GM18867 (cell line): ENCODE measurements around the gene NCAM2.
"Not testable (repeated sequence)": the region's sequence is repeated elsewhere in the genome, so short reads cannot be mapped to it uniquely, and the experiment has no call there.

ENCODE experiments used
- ATAC-seq: cut with Tn5 transposase; IDR thresholded peaks from one replicate; pipeline ENCODE4 v1.9.1; 2021; ENCODE audit warnings: mild to moderate bottlenecking, moderate library complexity; ENCODE audit not compliant: unreplicated experiment

NCAM2 gene

GRCh38 chr21:21097466-21097865 lies 99.3 kb downstream of the NCAM2 start:
- ATAC-seq: no peak

GRCh38 chr21:21101911-21102310 lies 103.7 kb downstream of the NCAM2 start:
- no peak for ATAC-seq

GRCh38 chr21:21102896-21103295 lies 104.7 kb downstream of the NCAM2 start:
- ATAC-seq: no peak

- ATAC-seq: no peak
Observed at GRCh38 chr21:21103692-21104091, 105.5 kb downstream of the NCAM2 start.

GRCh38 chr21:21109736-21110135 lies 111.5 kb downstream of the NCAM2 start:
- no peak for ATAC-seq

GRCh38 chr21:21111309-21111920 lies 113.2 kb downstream of the NCAM2 start:
- ATAC-seq: no peak

GRCh38 chr21:21114461-21114860 lies 116.3 kb downstream of the NCAM2 start:
- ATAC-seq: no peak

GRCh38 chr21:21119091-21119490 lies 120.9 kb downstream of the NCAM2 start:
- ATAC-seq: no peak

GRCh38 chr21:21122680-21123079 lies 124.5 kb downstream of the NCAM2 start:
- no peak for ATAC-seq

- no peak for ATAC-seq
Observed at GRCh38 chr21:21132390-21132789, 134.2 kb downstream of the NCAM2 start.

GRCh38 chr21:21137986-21138385 lies 139.8 kb downstream of the NCAM2 start:
- ATAC-seq: no peak

- ATAC-seq: no peak
Observed at GRCh38 chr21:21146587-21147373, 148.6 kb downstream of the NCAM2 start.

- no peak for ATAC-seq
Observed at GRCh38 chr21:21147374-21147745, 149.2 kb downstream of the NCAM2 start.

- ATAC-seq: no peak
Observed at GRCh38 chr21:21148009-21148408, 149.8 kb downstream of the NCAM2 start.

GRCh38 chr21:21148514-21148913 lies 150.3 kb downstream of the NCAM2 start:
- no peak for ATAC-seq

GRCh38 chr21:21149445-21149844 lies 151.2 kb downstream of the NCAM2 start:
- ATAC-seq: not testable (repeated sequence)

- no peak for ATAC-seq
Observed at GRCh38 chr21:21151231-21151630, 153.0 kb downstream of the NCAM2 start.

- no peak for ATAC-seq
Observed at GRCh38 chr21:21156397-21156796, 158.2 kb downstream of the NCAM2 start.

- no peak for ATAC-seq
Observed at GRCh38 chr21:21156957-21157356, 158.7 kb downstream of the NCAM2 start.

- no peak for ATAC-seq
Observed at GRCh38 chr21:21158376-21158918, 160.2 kb downstream of the NCAM2 start.

- no peak for ATAC-seq
Observed at GRCh38 chr21:21159253-21159899, 161.2 kb downstream of the NCAM2 start.

GRCh38 chr21:21162786-21163185 lies 164.6 kb downstream of the NCAM2 start:
- ATAC-seq: no peak
